ENCODE data around the gene PMEL. TPM values are rescaled to one million over a fixed set of nuclear protein-coding genes. Genes with fewer than 3 reads are reported as not detected.
A peak's percentile ranks its signal among the peaks of the same experiment; 100 is the strongest.

PMEL gene
- total RNA-seq, 2 donors from 2014 or later = 3.4 to 3.8 TPM

DNA sequence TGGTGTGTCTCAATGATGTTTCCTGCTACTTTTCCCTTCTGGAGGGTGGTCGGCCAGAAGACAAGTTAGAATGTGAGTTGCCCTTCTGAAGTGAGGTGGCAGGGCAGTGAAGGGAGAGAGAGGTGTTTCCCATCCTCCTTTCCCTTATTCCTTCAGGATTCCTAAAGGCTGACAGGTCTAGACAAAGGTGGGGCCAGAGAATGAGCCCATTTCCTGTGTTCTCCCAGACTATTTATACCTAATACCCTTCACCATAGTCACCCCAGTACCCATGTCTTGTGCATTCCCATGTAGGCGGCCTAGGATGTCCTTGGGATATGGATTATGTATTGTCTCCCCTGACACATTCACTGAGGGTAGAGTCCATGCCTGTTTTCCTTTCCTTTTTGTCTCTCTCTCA is 27.9 kb downstream of the PMEL start:
- H3K36me3 ChIP-seq = no peaks in the 10 kb centered on the region
- no peaks in the 10 kb centered on the region for H3K9me3 ChIP-seq
- TF ChIP-seq, protein P1, sequence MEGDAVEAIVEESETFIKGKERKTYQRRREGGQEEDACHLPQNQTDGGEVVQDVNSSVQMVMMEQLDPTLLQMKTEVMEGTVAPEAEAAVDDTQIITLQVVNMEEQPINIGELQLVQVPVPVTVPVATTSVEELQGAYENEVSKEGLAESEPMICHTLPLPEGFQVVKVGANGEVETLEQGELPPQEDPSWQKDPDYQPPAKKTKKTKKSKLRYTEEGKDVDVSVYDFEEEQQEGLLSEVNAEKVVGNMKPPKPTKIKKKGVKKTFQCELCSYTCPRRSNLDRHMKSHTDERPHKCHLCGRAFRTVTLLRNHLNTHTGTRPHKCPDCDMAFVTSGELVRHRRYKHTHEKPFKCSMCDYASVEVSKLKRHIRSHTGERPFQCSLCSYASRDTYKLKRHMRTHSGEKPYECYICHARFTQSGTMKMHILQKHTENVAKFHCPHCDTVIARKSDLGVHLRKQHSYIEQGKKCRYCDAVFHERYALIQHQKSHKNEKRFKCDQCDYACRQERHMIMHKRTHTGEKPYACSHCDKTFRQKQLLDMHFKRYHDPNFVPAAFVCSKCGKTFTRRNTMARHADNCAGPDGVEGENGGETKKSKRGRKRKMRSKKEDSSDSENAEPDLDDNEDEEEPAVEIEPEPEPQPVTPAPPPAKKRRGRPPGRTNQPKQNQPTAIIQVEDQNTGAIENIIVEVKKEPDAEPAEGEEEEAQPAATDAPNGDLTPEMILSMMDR (IDR thresholded peaks at IDR 0.05) = no peak
- no peaks in the 10 kb centered on the region for H3K27me3 ChIP-seq
- H3K27ac ChIP-seq = no peak overlapping the region
- no peak overlapping the region for H3K9ac ChIP-seq (ENCODE audit: low read depth in 2 of 2, low read length in 2 of 2)
- peaks cover 4% of the 10 kb centered on the region for H3K4me1 ChIP-seq
- intact Hi-C loops (cut with DNase I) = loop anchor here (5.0 kb wide), 1 partner anchor 201 kb away; no protein-coding TSS in a partner anchor
- H3K4me3 ChIP-seq = no peak overlapping the region
- DNase-seq = no peak

DNA sequence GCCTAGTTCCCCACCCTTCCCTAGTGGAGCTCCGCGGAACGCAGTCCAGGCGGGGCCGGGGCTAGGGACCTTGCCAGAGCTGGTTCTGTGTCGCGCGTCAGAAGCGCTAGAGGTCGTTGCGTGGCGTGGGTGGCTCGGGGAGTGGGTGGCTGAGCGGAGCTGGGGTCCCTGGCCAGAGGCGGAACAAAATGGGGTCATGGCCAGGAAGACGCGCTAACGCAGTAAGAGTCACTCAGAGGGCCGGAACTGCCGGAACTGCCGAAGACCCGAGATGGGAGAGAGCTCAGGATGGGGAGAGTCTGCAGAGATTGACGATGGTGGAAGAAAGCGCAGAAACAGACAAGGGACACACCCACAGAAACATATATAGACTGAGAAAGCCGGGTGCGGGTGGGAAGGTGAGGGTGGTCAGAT is 30.1 kb downstream of the PMEL start:
- H3K9ac ChIP-seq (ENCODE audit: low read depth in 2 of 2, low read length in 2 of 2) = peak overlapping the region in 1 of 2 donors; percentile 13
- no peak overlapping the region for H3K4me3 ChIP-seq
- intact Hi-C loops (cut with DNase I) = loop anchor here (5.0 kb wide), 1 partner anchor 198 kb away; no protein-coding TSS in a partner anchor
- H3K4me1 ChIP-seq = peaks cover 9% of the 10 kb centered on the region
- no peaks in the 10 kb centered on the region for H3K36me3 ChIP-seq
- TF ChIP-seq, protein P1 (IDR thresholded peaks at IDR 0.05) = no peak
- no peaks in the 10 kb centered on the region for H3K27me3 ChIP-seq
- H3K9me3 ChIP-seq = no peaks in the 10 kb centered on the region
- peak overlapping the region; percentile 16 for H3K27ac ChIP-seq
- no peak for DNase-seq

DNA sequence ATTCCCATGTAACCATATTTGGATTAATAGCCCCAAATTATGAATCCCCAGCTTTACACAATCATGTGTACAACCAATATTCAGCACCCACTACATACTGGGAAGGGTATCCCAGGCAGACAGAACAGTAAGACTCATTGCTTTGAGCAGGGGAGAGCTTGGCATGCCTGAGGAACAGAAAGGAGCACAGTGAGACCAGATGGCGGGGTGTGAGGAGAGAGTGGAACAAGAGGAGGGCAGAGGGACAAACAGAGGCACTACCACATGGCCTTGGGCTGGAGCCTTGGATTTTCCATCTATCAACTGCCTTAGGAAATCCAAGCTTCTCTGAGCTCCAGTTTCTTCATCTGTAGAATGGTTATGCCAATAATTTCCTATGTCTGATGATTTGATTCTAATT is 31.1 kb downstream of the PMEL start:
- Histone ChIP-seq H3K27ac (no peak overlapping the region), H3K4me3 (no peak overlapping the region), H3K9ac (ENCODE audit: low read depth in 2 of 2, low read length in 2 of 2) (no peak overlapping the region), H3K36me3 (no peaks in the 10 kb centered on the region), H3K4me1 (peaks cover 19% of the 10 kb centered on the region), H3K27me3 (no peaks in the 10 kb centered on the region), H3K9me3 (no peaks in the 10 kb centered on the region)
- intact Hi-C loops (cut with DNase I) = loop anchor here (5.0 kb wide), 1 partner anchor 197 kb away; no protein-coding TSS in a partner anchor
- TF ChIP-seq, protein P1 (IDR thresholded peaks at IDR 0.05) = no peak
- no peak for DNase-seq

DNA sequence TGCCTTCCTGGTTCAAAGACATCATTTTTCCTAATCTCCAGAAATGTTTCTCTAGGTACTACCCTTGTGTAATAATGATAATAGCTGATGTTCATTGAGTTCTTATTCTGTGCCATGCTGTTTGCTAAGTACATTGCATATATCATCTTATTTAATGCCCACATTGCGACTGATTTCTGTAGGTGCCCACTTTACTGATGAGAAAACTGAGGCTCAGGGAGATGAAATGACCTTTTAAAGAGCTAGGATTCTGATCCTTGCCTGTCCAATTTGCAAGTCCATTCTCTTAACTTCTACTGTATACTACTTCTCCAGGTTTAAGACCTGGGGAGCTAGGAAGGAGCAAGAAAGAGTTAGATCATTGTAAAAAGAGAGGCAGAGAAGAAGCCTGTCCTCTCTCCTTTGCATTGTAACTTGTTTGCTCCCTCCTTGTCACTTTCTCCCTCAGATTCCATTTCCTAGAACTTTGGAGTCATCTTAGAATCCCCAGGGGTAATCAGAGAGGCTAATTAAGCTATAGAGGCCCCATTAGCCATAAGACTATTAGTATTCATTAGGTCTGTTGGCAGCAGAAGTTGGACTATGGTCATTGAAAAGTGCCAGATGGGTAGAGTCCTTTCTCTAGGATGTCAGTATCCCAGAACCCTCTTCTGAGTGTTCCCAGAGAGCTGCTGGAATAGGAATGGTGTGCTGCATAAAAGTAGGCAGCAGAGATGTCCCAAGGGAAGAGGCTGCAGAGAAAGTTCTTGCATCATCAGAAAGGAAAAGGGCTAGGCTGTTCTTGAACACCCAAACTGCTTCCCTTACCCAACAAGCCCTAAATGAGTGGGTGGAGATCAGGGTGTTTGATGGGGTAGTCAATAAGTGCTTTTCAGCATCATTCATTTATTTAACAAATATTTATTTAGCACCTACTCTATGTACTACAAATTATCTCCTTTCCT is 31.8 kb downstream of the PMEL start:
- Histone ChIP-seq H3K9me3 (no peaks in the 10 kb centered on the region), H3K36me3 (no peaks in the 10 kb centered on the region), H3K27ac (peak overlapping the region; percentile 56), H3K4me1 (peaks cover 26% of the 10 kb centered on the region), H3K9ac (ENCODE audit: low read depth in 2 of 2, low read length in 2 of 2) (no peak overlapping the region), H3K4me3 (no peak overlapping the region), H3K27me3 (no peaks in the 10 kb centered on the region)
- intact Hi-C loops (cut with DNase I) = no loop called here
- no peak for DNase-seq
- TF ChIP-seq, protein P1 (IDR thresholded peaks at IDR 0.05) = no peak

DNA sequence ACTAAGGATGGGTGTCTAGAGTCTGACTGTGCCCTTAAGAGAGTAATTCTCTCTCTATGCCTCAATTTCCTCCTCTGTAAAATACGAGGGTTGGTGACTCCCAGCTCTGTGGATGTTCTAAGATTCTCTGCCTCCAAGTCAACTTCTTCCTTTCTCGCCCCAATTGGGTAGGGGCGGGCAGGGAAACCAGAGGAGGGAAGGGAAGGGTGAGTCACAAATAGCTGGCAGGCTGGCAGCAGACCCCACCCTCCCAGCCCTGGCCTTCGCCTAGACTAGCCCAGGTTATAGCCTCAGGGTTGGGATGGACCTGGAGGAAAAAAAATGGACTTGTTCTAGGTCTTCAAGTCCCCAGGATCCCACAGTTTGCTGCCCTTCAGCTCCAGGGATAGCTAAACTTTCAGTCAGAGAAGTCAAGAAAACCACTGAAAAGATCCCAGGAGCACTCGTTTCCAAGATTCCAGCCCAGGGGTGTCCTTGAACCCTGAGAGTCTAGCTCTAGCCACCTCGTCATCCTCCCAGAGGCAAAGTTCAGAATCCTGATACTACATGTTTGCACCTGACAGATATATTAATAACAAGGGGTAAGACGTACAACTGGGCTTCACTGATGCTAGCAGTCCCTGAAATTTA is 32.6 kb downstream of the PMEL start:
- TF ChIP-seq, protein P1 (IDR thresholded peaks at IDR 0.05) = no peak
- H3K9me3 ChIP-seq = no peaks in the 10 kb centered on the region
- H3K9ac ChIP-seq (ENCODE audit: low read depth in 2 of 2, low read length in 2 of 2) = peak overlapping the region; percentile 20 to 87
- DNase-seq = peak; percentile 76
- no peak overlapping the region for H3K4me3 ChIP-seq
- intact Hi-C loops (cut with DNase I) = no loop called here
- H3K27ac ChIP-seq = peak overlapping the region; percentile 56
- H3K36me3 ChIP-seq = no peaks in the 10 kb centered on the region
- H3K4me1 ChIP-seq = peaks cover 33% of the 10 kb centered on the region
- H3K27me3 ChIP-seq = no peaks in the 10 kb centered on the region

All from colonic mucosa (tissue), 4 donors.